PFSK-1 (cell line): Measurements from ENCODE around the gene OTOP1.

Source experiments
- FOXP2 ChIP-seq: optimal IDR thresholded peaks from 2 replicates; pipeline ENCODE3; 2011; ENCODE audit warnings: borderline replicate concordance, control low read depth, inconsistent platforms; ENCODE audit not compliant: insufficient read depth; ENCODE audit errors: extremely low read length, extremely low read depth
- POLR2AphosphoS5 ChIP-seq: IDR thresholded peaks from 2 replicates; pipeline ENCODE4 v1.6.1; 2012; ENCODE audit warnings: low read depth, mild to moderate bottlenecking, control low read depth, low read length, moderate library complexity
- SIN3A ChIP-seq: IDR thresholded peaks from 2 replicates; pipeline ENCODE4 v1.6.1; 2012; ENCODE audit warnings: mild to moderate bottlenecking, low read length, moderate library complexity, borderline replicate concordance; ENCODE audit not compliant: insufficient read depth
- TAF1 ChIP-seq: IDR thresholded peaks from 2 replicates; pipeline ENCODE4 v1.6.1; 2012; ENCODE audit warnings: low read length, control low read depth, borderline replicate concordance; ENCODE audit not compliant: insufficient read depth
- TF ChIP-seq, protein P1 (sequence below), 2 experiments: IDR thresholded peaks; 2 replicates each; pipeline versions ENCODE4 v1.6.1 to v1.8.0; 2011 to 2012; ENCODE audit warnings: low read depth in 2 of 2, low read length in 2 of 2, control low read depth in 1 of 2, inconsistent platforms in 1 of 2, mild to moderate bottlenecking in 1 of 2, moderate library complexity in 1 of 2; ENCODE audit not compliant: insufficient read depth in 1 of 2

Gene OTOP1

DNA sequence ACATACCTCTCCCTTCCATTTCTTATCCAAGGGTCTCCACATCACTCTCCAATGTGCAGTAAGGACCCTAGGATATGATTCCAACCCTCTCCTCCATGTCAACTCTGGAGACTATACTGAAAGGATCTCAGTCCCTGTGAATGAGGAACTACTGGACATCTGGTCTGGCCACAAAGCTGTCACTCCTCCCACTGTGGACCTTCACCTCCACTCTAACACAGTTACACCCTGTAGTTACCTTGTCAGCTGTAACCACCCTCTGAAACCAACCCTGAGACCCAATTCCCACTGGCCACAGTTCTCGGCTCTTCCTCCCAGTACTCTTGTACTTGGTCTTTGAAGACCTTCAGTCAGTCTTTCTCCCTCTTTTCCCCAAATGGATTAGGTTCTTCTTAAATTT lies 18.4 kb upstream of the OTOP1 start:
- TF ChIP-seq POLR2AphosphoS5: no peak

DNA sequence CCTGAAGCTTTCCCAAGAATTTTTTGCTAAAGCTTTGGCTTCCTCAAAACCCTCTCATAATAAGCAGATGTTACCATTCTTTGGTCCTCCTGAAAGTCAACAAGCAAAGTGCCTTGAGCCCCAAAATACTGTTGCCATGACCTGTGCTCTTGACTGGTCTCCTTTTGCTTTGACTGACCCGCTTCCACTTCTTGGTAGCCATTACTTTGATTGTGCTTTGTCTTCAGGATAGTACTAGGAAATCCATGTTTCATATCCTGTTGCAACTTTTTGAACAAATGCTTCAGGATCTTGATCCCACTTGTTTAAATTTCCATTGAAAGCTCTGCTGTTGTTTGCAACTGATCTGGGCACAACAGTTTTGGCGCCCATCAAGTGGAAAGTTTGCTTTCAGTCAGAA lies 6.9 kb upstream of the OTOP1 start:
- TF ChIP-seq SIN3A: no peak
- TF ChIP-seq, protein P1, sequence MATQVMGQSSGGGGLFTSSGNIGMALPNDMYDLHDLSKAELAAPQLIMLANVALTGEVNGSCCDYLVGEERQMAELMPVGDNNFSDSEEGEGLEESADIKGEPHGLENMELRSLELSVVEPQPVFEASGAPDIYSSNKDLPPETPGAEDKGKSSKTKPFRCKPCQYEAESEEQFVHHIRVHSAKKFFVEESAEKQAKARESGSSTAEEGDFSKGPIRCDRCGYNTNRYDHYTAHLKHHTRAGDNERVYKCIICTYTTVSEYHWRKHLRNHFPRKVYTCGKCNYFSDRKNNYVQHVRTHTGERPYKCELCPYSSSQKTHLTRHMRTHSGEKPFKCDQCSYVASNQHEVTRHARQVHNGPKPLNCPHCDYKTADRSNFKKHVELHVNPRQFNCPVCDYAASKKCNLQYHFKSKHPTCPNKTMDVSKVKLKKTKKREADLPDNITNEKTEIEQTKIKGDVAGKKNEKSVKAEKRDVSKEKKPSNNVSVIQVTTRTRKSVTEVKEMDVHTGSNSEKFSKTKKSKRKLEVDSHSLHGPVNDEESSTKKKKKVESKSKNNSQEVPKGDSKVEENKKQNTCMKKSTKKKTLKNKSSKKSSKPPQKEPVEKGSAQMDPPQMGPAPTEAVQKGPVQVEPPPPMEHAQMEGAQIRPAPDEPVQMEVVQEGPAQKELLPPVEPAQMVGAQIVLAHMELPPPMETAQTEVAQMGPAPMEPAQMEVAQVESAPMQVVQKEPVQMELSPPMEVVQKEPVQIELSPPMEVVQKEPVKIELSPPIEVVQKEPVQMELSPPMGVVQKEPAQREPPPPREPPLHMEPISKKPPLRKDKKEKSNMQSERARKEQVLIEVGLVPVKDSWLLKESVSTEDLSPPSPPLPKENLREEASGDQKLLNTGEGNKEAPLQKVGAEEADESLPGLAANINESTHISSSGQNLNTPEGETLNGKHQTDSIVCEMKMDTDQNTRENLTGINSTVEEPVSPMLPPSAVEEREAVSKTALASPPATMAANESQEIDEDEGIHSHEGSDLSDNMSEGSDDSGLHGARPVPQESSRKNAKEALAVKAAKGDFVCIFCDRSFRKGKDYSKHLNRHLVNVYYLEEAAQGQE (IDR thresholded peaks at IDR 0.05; ENCODE audit: insufficient read depth in 1 of 2, low read depth in 2 of 2, low read length in 2 of 2): no peak
- TF ChIP-seq TAF1: no peak
- TF ChIP-seq POLR2AphosphoS5: no peak
- no peak for TF ChIP-seq FOXP2

DNA sequence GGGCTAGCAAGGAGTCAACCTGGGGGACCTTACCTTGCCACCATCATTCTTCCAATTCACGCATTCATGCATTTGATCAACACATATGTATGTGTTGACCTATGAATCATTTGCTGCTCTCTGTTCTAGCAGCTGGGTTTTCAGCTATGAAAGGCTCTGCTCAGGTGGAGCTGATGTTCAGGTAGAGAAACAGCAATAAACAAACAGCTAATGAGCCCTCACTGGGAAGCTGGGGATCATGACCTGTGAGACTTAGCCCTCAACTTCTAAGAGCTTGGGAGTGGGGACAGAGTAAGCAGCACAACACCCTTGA lies 1.6 kb upstream of the OTOP1 start:
- TF ChIP-seq FOXP2: no peak
- TF ChIP-seq POLR2AphosphoS5: no peak
- no peak for TF ChIP-seq SIN3A
- no peak for TF ChIP-seq TAF1
- TF ChIP-seq, protein P1 (IDR thresholded peaks at IDR 0.05; ENCODE audit: insufficient read depth in 1 of 2, low read depth in 2 of 2, low read length in 2 of 2): no peak

DNA sequence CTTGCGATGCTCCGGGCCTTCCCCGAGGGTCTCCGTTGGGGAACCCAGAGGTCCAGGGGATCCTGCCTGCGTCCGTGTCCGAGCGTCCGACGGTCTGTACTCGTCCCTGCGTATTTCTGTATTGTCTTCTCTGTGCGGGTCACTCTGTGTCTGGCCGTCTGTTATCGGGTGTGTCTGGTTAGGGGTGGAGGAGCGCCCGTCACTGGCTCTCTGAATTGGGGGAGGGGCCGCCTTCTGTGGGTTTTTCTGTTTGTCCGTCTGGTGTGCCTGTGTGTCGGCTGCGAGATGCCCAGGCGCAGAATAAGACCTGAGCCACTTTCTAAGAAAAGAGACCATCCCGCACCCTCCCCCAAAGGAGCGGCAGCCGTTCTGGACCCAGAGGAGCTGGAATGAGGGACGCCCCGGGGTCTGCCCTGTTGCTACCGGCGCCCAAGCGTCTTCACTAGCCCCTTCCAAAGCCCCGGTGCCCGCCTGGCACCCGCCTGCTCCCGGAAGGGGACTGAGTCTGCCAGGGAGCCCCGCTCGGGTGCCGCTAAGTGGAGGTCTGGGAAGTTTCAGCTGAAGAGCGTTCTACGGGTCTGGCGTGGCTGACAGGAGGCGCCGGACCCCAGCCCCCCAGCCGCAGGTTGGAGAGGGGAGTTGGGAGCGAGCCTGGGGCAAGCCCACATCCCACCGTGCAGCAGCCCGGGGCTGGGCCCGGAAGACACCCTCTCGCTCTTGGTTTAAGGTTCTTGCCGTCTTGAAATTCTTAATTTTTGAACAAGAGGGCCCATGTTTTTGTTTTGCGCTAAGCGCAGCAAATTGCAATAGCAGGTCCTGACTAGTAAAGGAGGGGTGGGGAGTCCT lies 1.0 kb upstream of the OTOP1 start:
- no peak for TF ChIP-seq TAF1
- no peak for TF ChIP-seq POLR2AphosphoS5
- TF ChIP-seq, protein P1 (IDR thresholded peaks at IDR 0.05; ENCODE audit: insufficient read depth in 1 of 2, low read depth in 2 of 2, low read length in 2 of 2): no peak
- no peak for TF ChIP-seq SIN3A
- no peak for TF ChIP-seq FOXP2

DNA sequence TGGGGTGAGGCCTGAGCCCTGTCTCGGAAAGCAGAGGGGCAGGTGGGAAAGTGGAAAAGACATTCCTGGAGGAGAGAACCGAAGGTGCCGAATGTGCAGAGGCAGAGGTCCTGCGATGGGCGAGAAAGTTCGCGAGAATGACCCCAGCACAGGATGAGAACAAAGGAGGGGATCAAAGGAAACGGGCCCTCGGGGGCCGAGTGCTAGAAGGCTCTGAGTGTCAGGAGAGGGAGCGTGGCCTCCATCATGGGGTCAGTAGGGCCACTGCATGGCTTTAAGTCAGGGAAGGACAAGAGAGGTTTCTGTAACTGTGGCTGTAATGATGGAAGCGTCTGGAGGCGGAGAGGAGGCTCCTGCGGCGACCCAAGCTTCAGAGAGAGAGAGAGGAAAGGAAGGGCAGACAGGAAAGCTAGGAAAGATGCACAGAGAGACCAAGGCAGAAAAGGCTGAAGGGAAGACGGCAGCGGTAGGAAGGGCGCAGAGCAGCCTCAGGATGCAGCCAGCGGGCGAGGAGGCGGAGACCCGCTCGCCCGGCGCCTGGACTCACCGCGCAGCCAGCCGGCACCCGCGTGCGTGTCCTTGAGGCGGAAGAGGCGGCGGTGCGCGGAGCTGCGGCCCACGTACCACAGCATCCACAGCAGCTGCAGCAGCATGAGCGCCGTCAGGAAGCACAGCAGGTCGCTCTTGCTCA lies 669 bp downstream of the OTOP1 start:
- no peak for TF ChIP-seq TAF1
- TF ChIP-seq, protein P1 (IDR thresholded peaks at IDR 0.05; ENCODE audit: insufficient read depth in 1 of 2, low read depth in 2 of 2, low read length in 2 of 2): no peak
- TF ChIP-seq SIN3A: no peak
- no peak for TF ChIP-seq POLR2AphosphoS5
- no peak for TF ChIP-seq FOXP2
